ENCODE measurements around the gene CFAP91.
A peak's percentile ranks its signal among the peaks of the same experiment; 100 is the strongest.
"Not testable (repeated sequence)": the region's sequence is repeated elsewhere in the genome, so short reads cannot be mapped to it uniquely, and the experiment has no call there.

CFAP91 gene

DNA sequence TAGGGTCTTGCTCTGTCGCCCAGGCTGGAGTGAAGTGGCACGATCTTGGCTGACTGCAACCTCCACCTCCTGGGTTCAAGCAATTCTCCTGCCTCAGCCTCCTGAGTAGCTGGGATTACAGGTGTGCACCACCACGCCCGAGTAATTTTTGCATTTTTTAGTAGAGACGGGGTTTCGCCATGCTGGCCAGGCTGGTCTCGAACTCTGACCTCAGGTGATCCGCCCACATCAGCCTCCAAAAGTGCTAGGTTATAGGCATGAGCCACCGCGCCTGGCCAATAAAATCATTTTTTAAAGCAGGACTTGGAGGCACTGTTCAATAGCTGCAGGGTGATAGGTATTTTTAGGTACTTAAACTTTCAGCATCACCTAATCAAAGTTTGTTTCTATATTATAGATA is 24.6 kb upstream of the CFAP91 start:
- not testable (repeated sequence) for DNase-seq

DNA sequence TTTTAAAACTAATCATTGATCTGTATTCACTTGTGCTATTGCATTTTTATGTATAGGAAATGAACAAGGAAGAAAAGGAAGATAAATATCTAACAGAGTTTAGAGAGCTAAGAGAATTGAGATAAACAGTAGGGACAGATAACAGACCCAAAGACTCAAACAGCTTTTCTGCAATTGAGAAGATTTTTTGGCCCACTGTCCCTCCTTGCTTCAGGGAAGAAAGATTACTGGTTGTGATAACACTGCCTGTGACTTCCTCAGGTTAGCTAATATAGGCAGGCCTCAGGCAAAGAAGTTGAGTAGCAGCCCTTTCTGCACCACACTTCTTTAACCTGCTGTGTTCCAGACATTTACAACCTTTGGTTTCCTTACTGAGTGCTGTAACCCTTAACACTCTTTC is 22.9 kb upstream of the CFAP91 start:
- no peak for DNase-seq

DNA sequence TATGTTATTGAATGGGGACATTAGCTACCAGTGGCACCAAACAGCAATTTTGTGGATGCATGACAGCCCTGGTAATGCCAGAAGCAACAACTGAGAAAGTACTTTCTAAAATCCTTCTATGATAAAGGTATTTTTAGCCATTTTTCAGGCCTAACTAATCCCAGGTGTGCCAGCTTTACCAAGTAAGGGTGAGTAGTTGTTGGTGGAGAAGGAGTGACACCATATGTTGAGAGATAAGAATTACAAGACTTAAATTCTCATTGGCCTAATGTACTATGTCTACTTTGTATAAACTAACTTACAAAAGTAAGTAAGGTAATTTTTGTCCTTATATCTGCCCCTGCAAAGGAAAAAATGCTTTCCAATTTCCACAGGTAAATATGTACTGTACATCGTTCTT is 21.5 kb upstream of the CFAP91 start:
- peak; percentile 18 for DNase-seq

DNA sequence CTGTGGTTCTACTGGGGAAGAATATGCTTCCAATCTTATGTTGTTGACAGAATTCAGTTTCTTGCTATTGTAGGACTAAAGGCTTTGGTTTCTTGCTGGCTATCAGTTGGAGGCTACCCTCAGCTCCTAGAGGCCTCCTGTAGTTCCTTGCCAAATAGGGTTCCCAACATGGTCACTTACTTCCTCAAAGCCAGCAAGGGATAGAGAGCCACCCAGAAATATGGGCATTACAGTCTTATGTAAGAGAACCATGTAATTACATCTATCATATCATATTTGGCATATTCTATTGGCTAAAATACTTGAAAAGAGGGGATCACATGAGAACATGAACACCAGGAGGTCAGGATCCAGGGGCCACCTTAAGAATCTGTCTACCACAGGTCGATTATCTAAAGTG is 19.4 kb upstream of the CFAP91 start:
- DNase-seq = no peak

DNA sequence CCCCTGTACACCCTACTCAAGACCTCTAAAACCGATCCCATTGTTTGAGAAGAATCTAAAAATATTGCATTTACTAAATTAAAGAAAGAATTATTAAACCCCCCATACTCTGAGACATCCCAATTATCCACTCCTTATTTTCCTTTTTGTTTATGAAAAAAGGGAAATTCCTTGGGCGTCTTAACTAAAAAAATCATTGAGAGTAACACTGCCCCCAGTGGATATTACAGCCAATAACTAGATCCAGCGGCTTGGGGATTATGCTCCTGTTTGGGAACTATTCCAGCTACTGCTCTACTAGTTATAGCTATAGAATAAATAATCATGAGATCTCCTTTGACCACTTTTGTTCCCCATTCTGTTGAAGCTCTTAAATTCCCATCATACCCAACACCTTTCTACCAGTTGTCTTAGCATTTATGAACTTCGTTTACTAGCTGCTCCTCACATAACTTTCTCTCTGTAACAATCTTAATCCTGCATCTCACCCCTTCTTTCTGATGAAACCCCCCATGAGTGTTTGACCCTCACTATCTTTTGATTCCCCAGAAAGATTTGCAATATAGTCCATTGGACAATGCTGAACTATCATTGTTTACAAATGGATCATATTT is 12.7 kb upstream of the CFAP91 start:
- DNase-seq = no peak

DNA sequence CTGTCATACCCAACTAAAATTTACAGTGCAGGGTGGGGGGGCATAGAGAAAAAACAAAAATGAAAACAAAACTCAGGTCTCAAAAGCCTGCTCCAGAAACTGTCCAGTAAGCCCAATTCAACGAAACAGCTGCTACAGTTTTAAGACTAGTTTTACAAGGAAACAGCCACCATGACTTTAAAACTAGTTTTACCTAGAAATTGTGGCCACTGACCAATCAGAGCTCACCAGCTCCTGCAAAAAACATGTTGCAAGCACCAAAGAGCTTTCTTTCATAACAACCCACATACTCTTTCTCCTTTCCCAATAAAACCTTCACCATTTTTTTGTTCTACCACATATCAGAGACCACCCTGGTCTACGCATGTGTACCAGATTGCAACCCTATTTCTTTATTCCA is 7.3 kb upstream of the CFAP91 start:
- DNase-seq = no peak

DNA sequence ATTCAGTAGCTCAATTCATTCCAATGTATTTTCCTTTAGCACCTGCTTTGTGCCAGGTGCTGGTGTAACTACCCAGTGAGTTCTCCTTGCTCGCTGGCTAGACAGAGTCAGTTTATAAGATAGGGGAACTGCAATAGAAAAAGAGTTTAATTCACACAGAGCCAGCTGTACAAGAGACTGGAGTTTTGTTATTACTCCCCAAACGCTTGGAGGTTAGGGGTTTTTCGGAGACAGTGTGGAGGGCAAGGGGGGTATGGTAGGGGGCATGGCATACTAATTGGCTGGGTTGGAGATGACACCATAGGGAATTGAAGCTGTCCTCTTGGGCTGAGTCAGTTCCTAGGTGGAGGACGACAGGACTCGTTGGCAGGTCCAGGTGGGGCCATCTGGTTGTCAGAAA is 5.4 kb upstream of the CFAP91 start:
- DNase-seq = no peak

DNA sequence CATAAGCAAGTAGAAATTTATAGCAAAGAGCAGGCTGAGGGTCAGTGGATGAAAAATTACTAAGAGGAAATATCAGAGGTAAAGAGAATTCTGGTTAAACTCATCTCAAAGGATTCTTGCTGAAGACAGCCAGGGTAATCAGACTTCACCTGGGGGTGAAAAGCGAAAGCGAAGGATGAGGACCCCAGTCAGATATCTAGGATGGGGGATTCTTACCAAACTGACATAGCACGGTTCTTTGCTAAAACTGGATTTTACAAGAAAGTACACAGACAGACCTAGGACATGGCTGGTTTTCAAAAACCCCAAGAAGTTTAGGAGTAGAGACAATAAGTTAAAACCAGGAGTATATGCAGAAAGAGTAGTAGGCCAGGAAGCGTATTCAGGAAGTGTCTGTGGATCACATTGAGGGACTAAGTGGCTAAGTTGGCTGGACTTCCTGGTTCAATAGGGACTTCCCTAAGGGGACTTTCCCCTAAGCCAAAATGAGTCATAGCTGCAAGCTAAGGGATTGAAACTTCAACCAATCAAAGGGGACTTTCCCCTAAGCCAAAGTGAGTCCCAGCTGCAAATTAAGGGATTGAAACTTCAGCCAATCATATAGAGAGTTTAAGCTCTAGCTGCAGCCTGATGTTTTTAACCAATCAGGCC is 2.4 kb upstream of the CFAP91 start:
- peak; percentile 79 for DNase-seq

DNA sequence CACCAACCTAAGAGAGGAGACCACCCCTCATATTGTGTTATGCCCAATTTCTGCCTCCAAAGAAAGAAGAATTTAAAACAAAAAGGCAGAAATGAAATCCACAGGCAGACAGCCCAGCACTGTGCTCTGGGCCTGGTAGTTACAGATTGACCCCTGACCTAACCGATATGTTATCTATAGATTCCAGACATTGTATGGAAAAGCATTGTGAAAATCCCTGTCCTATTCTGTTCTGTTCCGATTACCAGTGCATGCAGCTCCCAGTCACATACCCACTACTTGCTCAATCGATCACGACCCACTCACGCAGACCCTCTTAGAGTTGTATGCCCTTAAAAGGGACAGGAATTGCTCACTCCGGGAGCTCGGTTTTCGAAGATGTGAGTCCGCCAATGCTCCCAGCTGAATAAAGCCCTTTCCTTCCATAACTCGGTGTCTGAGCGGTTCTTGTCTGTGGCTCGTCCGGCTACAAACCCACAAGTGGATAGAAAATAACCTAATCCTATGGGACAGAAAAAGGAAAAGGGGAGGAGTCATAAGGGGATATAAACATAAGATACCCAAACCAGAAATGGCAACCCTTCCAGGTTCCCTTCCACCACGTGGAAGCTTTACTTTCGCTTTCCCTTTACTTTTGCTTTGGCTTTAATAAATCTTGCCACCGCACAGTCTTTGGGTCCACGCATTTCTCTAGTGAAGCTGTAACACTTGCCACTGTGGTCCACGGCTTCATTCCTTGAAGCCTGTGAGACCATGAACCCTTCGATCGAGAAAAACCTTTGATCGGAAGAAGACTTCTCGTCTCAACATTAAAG is 1.7 kb upstream of the CFAP91 start:
- no peak for DNase-seq

DNA sequence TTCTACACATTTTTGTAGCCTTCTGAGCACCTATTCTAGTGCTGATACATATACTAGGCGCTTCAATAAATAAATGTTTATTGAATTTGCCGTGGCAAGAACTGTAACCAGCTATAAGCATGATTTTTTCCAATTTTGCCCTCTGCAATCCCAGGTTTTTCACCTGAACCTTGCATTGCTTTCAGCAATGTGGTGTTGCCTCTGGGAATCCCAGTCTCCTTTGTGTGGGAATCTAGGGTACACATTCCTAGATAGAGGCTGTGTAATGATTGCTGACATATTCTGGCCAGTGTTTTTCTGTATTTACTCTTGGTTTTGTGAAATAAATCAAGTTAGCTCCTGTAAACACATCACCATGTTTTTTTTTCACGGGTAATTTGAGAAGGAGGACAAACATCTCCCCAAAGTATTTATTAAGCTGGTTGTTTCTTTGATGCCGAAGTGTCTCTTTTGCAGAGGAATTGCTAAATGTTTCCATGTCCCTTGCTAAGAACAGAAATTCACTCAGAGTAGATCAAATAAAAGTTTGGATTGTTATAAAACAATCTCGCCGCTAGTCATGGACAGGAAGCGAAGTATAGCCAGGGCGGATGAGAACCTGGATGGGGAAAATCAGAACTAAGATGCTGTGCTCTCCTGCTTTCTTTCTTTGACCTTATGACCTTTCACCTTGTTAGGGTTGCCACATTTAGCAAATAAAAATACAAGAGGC is 1.2 kb downstream of the CFAP91 start:
- DNase-seq = no peak

DNA sequence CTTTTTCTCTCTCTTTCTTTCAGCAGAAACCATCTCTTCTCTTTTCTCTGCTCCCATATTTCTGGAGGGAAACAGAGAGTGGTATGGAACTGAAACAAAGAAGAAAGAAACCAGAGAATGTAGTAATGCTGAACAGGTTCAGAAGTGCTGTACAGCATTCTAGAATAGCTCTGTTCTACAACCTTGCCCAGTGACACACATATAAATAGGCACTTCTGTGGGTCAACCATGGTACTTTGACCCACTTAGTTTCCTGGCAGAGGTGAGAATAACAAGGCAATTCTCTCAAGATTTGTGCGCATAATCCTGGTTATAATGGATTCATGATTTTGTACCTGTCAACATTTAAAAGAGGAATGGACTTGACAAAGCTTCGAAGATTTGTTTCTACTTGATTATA is 12.3 kb downstream of the CFAP91 start:
- DNase-seq = no peak

DNA sequence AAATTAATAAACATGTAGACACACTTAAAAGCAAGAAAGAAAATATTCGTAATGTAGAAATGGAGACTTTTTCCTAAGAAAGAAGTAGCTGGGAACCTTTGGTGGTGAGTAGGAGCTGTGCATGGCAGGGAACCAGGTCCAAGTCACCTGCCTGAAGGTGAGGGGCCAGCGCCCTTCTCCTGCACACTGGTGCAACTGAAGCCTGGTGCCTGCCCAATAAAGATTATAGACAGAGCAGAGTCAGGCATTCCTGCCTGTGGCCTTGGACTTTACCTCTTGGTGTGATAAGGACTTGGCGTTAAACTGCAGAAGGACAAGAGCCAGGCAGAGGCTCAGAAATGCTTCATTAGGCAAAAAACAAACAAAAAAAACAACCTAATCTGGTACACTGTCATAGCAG is 14.2 kb downstream of the CFAP91 start:
- DNase-seq = no peak

DNA sequence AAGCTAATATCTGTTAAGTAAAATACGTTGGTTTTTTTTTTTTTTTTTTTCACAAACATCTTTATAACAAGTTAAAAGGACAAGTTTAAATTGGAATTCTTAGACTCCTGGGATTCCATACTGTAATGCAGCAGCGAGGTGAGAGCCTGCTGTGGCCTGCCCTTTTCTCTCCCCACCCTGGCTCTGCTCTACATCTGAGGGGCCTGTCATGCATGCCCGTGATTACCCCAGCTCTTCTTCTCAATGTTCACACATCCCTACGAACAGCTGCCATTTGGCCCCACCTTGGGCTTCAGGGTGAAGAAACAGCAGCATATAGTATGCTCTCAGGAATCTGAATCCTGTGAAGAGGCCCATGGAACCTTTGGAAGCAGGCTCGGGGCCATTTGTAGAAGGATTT is 14.7 kb downstream of the CFAP91 start:
- DNase-seq = no peak

DNA sequence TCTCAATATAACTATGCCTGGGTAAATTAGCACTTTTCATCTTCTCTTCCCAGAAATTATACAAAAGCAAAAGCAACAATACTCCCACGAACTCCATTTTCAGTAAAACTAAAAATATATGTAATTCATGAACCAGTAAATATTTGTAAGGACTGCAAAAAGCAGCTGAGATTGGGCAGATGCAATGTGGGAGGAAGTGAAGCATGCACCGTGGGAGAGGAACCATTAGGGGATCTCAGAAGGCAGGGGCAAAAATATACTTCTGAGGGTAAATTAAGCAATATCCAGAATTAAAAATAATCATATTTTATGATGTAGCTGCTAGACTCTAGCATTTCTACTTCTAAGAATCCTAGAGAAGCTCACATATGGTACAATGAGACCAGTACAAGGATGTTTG is 20.2 kb downstream of the CFAP91 start:
- no peak for DNase-seq

DNA sequence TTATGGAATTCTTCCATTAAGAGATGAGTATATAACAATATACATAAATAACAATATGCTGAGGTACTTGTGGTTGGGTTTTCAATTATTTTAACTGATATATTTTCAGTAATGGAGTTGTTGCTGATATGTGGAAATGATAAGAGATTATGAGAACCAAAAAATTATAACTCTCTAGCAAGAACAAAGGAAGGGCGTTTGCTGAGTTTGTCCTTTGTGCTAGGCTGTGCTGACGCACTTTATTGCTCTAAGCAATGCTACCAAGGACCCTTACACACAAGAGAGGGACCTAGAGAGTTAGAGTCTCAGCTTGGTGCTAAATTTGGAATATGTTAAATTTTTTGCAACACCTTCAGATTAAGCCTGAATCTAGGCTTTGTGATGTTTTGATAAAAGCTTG is 24.1 kb downstream of the CFAP91 start:
- DNase-seq = no peak

DNA sequence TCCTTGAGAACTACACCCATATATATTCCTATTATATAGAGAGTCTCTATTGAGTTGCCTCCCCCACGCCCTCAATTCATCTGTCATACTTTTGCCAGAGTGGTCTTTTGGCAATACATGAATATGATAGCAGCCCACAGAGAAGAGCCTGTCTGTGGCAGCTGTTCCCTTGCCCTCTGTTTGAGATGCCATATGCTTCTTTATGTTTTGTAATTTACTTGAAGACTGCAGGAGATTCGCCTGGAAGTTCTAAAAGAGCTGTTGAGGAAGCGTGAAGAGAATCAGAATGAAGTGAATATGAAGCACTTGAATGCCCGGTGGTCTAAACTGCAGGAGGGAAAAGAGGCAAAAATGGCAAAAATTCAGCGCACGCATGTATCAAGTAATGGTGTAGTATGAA is 27.2 kb downstream of the CFAP91 start:
- DNase-seq = no peak

DNA sequence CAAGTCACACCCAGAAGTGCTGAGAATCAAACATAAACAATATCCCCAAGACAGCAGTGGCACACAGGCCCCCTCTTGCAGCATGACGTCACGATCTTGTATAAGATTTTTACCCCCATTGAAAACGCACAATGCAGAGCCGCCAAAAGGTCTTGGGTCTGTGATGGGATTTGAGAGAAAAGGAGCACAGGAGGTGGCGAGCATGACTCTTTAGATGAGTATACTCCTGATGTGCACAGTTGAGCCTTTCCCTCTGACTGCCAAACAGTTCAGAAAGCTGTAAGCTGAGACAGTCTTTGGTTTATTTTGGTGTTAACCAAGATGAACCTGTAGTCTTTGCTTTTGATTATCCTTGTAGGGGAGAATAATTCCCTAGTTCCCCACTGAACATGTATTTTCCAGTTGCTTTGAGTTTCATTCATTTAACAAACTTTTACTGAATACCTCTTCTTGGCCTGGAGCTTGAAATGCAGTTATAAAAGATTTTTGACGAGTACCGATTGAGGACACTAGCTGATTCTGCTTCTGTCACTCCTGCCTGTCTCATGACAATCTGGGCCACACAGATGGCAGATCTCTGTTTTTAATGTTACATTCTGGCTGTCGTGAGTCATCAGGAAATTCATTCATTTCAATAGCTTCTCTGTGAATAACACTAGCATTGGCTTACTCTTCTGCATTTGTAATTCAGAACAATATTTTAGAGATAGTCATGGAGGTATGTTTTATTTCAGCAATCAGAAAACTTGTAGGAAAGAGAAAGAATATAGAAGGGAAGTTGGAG is 28.9 kb downstream of the CFAP91 start:
- DNase-seq = no peak

DNA sequence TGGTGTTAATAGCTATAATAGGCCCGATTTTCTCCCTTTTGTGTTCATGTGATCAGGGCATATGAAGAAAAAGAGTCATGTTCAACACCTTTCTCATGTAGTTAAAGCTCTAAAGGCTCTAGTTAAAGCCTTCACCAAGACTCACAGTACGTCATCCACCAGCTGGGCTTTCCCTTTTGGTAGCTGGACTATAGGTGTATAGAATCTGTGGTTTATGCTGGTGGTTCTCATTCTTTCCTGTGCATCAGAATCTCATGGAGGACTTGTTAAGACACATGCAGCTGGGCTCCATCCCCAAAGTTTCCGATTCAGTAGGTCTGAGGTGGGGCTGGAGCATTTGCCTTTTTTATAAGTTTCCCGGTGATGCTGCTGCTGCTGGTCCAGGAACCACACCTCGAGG is 31.0 kb downstream of the CFAP91 start:
- no peak for DNase-seq

DNA sequence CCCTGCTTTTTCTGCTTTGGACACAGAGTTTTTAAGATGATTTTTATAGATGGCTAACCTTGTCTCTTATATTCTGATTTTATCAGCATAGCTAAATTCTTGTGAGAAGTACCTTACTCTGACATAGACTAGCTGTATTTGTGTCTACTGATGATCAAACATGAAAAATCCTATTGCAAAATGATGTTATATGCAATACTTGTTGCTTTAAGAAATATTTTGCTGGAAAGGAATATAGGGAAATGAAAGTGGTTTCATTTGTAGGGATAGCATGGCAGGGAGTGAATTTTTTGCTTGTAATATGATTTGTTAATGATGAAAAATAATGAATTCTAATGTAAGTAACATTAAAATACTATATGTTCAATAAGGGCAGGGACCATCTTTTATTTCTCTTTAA is 35.9 kb downstream of the CFAP91 start:
- no peak for DNase-seq

DNA sequence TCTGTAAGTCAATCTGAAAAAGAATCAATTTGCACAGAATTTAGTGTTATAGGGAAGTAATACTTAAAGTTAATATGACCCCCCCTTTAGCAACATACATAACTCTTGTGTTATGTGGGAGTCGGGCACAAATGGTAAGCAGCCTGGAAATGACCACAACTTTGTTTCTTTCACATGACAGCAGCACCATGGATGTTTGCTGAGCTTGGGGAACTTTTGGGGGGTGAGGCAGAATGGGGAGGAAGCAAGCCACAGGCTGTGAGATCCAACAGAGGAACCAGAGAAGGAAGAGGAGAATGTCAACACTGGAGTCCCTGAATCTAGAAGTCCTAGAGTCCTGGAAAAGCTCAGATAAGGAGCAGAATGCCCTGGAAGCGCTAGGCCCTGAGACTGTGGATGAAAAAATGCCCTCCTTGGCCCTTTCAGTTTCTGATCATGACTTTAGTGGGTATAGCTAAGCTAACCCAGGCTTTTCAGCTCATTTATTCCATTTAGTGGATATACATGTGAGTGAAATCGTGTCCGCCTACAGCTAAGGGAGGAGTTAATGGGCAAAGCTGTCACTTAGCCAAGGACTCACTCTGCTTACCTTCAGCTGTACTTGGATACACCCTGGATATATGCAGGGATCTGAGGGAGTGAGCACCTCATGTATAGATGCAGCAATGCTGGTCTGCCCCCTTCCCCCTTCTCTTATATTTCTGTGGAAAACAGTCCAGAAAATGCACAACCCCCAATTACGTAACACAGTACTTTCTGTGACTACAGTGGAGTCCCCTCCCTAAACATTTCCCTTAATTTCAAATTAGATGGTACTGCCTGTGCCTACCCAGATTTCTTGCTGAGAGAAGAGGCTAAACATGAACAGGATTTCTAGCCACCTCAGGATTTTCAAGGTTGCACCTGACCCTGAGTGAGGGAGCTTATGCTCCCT is 39.1 kb downstream of the CFAP91 start:
- DNase-seq = no peak

DNA sequence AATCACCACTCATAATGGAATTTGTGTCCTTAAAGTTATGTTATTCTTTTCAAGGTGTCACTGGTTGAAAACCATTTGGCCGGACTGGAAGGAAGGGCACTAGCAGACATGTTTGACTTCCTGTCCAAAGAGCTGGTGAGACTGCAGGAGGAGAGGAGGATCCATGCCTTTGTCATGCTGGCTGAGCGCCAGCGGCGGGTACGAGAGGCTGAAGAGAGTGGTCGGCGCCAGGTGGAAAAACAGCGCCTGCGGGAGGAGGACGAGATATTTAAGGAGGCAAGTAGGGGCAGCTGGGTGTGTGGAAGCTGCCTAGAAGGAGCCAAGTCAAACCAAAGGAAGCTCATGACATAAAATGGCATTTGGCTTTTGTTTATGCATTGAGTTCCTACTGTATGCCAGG is 41.1 kb downstream of the CFAP91 start:
- no peak for DNase-seq

DNA sequence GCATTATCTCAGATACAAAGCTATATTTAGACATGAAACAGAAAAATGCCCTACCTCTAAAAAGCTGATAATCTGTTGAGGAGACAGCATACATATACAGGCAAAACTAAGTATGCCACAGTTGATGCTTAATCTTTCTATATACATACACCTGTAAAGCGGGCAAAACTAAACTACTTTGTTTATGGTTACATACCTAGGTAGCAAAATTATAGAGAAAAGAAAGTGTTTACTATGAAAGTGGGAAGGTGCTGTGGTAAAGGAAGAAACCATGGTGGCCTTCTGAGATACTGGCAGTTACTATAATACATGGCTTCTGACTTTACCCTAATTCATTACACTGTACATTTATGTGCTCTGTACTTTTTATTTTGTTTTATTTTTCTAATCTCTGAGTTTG is 43.1 kb downstream of the CFAP91 start:
- DNase-seq = no peak

Data from CD4-positive, alpha-beta T cell treated with Interleukin-4 for 4 hours (primary cell).